HG02759 (cell line): ENCODE data around the gene MRPS34.

Experiments
- ATAC-seq: cut with Tn5 transposase; IDR thresholded peaks from one replicate; pipeline ENCODE4 v1.9.1; 2021; ENCODE audit warnings: mild to moderate bottlenecking, moderate library complexity; ENCODE audit not compliant: unreplicated experiment

Gene MRPS34

DNA sequence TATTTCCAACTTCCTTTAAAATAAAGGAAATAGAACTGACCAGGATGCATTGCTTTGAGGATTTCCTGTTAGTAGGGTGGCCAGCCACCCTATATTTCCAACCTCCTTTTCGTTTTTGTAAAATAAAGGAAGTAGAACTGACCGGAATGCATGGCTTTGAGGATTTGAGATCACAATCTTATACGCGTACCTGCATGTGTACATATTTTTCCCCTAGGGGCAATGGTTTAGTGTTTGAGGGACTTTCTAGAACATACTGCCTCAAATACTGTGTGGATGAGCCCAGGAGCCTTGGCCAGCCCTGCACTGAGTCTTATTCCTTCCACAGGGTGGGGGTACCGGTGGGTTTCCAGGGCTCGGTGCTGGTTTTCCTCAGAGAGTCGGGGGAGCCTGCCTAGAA lies 41.3 kb downstream of the MRPS34 start:
- no peak for ATAC-seq

DNA sequence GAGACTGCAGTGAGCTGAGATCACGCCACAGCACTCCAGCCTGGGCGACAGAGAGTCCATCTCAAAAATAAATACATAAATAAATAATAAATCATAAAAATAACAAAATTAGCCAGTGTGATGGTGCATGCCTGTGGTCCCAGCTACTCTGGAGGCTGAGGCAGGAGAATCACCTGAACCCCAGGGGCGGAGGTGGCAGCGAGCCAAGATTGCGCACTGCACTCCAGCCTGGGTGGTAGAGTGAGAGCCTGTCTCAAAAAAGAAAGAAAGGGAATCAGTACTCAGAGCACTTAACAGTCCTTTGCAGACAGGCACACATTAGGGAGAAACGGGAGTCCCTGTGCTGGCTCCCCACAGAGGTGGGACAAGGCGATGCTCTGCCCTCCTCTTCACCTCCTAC lies 41.9 kb downstream of the MRPS34 start:
- no peak for ATAC-seq

DNA sequence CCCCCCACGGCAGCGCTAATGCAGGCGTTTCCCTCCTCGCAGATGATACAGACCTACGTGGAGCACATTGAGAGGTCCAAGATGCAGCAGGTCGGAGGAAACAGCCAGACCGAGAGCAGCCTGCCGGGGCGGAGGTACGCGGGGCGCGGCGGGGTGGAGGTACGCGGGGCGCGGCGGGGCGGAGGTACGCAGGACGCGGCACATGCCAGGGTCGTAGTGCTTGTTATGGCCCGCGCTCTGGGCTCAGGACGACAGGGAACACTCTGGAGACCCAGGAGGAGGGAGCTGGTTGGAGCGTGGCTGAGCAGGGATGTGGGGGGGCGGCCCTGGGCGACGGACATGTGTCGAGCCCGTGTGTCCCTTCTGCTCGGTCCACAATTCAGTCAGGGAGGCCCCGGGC lies 43.5 kb downstream of the MRPS34 start:
- no peak for ATAC-seq

DNA sequence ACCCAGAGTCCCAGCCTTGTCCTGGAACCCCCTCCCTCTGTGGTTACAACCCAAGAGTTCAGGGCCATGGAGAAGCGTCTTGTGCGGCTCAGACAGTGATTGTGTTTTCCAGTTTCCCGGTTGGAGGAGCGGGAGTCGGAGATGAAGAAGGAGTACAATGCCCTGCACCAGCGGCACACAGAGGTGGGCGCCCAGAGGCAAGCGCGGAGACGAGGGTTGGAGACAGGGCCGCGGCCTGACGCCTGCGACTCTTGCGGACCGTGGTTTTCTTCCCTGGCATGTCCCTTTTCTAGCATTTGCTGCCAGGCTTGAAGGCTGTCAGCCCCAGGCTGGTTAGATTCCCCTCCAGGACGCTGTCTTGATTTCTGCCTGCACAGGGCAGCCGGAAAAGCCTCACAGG lies 43.9 kb downstream of the MRPS34 start:
- no peak for ATAC-seq

DNA sequence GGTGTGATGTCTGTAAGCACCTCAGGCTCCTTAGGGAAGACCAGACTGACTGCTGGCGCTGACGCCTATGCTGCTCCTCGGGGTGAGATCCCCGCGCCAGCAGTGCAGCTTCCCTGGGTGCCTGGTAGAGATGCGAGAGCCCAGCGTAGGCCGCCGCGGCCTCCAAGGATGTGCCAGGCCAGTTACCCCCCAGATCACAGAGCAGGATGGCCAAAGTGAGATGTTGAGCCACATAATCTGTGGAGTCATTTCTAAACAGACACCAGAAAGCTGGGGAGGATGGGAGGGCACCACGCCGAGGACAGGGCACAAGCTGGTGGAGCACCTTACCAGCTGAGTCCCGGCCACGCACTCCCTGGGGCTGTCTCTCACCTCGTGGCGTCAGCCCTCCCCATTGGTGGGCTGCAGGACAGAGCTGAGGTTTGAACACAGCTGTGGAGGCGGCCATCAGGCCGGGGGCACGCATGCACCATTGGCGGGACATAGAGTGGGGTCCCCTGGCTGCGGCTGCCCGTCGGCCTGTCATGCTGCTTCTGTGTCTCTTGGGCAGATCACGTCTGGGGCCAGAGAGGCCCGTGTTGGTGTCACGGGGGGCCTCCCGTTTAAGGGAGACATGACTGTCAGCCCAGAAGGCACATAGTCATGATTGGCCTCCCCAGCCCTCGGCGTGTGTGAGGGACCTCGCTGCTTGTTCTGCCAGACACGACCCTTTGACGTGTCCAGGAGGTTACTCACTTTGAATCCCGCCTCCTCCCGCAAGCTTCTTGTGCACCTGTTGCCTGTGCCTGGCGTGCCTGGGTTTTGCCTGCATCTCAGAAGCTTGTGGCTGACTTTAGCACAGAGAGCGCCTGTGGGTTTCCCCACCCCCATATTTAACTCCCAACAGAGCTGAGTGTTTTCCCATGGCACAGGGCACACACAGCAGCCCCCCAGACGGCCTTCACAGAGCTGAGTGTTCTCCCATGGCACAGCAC lies 45.0 kb downstream of the MRPS34 start:
- ATAC-seq: no peak

DNA sequence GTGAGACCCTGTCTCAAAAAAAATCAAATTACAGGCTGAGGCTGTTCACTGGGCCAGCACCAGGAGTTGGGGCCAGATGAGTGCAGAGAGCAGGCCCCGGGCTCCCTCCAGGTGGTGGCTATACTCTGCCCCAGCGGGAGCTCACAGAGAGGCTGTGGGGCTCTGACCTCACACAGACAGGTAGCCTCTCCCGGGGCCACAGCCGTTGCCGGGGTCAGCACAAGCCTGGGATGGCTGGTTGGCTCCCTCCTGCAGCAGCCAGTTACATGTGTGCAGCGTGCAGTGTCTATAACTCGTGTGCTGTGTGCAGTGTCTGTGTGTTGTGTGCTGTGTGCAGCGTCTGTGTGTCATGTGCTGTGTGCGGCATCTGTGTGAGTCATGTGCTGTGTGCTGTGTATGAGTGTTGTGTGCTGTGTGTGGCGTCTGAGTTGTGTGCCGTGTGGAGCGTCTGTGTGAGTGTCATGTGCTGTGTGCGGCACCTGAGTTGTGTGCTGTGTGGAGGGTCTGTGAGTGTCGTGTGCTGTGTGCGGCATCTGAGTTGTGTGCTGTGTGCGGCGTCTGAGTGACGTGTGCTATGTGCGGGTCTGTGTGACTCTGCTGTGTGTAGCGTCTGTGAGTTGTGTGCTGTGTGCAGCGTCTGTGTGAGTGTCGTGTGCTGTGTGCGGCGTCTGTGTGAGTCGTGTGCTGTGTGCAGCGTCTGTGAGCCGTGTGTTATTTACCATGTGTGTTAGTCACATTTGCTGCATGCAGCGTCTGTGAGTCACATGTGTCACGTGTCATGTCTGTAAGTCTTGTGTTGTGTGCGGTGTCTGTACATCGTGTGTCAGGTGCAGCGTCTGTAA lies 46.1 kb downstream of the MRPS34 start:
- ATAC-seq: no peak

DNA sequence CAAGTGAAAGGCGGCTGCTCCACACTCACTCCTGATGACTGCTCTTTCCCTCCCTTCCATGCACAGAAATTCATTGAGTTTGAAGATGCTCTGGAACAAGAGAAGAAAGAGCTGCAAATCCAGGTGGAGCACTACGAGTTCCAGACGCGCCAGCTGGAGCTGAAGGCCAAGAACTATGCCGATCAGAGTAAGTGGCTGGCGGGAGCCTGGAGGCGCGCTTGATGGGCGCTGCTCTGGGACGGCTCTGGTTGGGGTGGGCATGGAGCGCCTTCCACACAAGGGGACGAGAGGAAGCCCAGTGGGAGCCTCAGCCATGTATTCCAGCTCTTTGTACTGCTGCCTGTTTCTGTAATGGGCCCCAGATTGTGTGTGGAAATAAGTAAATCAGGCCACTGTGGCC lies 48.4 kb downstream of the MRPS34 start:
- no peak for ATAC-seq

DNA sequence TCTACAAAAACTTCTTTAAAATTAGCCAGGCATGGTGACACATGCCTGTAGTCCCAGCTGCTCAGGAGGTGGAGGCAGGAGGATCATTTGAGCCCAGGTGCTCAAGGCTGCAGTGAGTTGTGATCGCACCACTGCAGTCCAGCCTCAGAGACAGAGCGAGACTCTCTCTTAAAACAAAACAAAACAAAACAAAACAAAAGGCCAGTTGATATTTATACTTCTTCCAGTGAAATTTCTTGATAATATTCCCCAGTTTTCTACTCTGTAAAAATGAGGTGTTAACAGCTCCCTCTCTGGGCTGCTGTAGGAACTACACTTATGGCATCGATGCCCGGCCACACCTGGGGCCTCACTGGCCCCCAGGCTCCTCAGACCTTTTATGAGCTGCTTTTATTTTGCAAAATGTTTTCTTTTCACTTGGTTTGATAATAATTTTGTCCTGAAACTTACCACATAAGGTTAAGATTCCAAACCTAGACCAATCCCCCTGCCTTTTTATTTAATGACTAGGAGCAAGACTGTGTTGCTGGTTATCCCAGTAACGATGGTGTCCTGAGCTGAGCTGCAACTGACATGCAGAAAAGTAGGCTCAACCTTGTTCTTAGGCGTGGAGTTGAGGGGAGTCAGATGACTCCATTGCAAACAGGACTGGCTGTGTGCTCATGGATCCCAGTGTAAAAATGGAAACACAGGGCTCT lies 49.3 kb downstream of the MRPS34 start:
- no peak for ATAC-seq
